GM18861 (cell line): Measurements from ENCODE around the gene RNF213.
"Not testable (repeated sequence)": the region's sequence is repeated elsewhere in the genome, so short reads cannot be mapped to it uniquely, and the experiment has no call there.

Source experiments
- ATAC-seq: cut with Tn5 transposase; IDR thresholded peaks from one replicate; pipeline ENCODE4 v1.9.1; 2021; ENCODE audit not compliant: unreplicated experiment

RNF213 gene

DNA sequence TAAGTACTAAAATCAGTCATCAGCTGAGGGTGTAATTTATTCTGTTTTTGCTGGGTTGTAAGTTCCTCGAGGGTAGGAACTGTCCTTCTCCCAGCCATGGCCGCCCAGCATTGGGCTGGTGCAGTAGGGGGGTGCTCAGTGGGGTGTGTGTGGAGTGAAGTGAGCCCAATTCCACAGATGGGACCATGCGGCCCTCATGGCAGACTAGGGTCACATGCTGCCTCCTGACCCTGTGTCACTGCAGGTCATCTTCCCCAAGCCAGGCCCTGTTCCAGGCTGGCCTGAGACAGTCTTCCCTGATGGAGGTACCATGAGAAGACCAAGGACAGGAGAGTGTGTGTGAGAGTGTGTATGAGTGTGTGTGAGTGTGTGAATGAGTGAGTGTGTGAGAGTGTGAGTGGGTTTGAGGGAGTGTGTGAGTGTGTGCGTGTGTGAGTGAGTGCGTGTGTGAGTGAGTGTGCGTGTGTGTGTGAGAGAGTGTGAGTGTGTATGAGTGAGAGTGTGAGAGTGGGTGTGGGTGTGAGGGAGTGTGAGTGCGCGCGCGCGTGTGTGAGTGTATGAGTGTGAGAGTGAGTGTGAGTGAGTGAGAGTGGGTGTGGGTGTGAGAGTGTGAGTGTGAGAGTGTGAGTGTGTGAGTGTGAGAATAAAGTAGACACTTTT is 36.7 kb upstream of the RNF213 start:
- ATAC-seq: no peak

- ATAC-seq: no peak
These were observed 36.0 kb upstream of the RNF213 start for GRCh38 chr17:80224683-80225082.

DNA sequence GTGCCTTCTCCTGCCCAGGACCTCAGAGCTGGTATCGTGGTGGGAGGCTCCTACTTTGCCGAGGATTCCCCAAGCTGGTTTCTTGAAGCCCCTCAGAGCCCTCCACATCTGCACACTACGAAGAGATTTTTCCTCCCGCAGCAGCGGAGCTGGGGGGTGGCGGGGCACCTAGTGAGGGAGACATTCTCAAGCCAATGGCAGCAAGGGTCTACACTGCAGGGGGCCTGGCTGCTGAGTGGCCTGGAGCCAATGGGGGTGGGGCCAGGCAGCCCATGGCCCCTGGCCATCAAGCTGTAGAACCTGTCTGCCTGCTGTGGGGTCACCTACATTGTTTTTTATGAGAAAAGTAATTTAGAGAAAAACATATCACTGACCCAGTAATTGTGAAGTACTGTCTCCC is 35.4 kb upstream of the RNF213 start:
- no peak for ATAC-seq

- no peak for ATAC-seq
These were observed 33.5 kb upstream of the RNF213 start for GRCh38 chr17:80227156-80227555.

DNA sequence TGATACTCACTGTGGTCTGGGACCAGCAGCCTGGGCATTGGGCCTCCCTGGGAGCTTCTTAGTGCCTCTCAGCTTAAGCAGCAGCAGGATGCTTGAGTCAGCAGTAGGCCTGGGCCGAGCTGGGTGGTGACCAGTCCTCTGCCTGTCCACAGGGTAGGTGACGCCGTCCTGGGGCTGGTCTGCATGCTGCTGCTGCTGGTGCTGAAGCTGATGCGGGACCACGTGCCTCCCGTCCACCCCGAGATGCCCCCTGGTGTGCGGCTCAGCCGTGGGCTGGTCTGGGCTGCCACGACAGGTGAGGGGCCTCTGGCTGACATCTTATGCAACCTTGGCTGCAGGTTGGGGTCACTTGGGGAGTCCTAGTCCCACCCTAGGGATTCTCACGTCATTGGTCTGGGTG is 33.0 kb upstream of the RNF213 start:
- ATAC-seq: no peak

GRCh38 chr17:80228477-80228876 is 32.2 kb upstream of the RNF213 start:
- ATAC-seq: no peak

DNA sequence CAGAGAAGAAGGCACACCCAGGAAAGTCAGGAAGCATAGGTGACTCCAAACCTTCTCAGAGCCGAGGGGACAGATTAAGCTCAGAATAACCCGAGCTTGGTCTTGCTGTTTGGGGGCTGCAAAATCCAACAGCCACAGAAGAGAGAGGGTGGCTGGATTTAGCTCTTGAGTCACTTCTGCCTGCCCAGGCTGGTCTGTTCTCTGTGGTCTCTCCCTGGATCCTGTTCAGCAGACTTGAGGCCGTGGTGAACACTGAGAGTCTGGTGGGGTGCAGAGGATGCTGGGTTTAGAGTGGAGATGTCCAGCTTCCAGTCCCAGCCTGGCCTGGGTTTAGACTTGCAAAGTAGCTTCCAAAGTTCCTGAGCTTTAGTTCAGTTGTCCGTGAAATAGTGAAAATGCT is 31.6 kb upstream of the RNF213 start:
- no peak for ATAC-seq

DNA sequence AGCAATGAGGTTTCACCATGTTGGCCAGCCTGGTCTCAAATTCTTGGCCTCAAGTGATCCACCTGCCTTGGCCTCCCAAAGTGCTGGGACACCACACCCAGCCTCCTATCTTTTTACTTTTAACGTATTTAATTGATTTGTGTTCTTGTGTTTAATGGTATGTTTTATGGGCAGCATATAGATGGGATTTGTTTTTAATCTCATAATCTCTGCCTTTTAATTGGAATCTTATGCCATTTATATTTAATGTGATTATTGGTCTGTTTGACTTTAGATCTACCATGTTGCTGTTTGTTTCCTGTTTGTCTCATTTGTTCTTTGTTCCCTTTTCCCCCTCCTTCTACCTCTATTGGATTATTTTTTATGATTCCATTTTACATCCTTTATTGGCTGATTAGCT is 28.2 kb upstream of the RNF213 start:
- ATAC-seq: no peak

- no peak for ATAC-seq
These were observed 27.4 kb upstream of the RNF213 start for GRCh38 chr17:80233202-80233601.

DNA sequence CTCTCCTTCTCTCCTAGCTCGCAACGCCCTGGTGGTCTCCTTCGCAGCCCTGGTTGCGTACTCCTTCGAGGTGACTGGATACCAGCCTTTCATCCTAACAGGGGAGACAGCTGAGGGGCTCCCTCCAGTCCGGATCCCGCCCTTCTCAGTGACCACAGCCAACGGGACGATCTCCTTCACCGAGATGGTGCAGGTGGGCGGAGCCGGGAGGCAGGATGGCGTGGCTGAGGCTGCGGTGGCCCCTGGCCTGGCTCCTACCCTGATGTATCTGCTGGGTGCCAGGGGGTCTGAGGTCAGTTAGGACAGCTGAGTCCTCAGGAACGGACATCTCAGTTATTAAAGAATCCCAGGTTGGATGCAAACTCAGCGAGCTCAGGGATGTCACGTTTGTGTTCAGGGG is 23.7 kb upstream of the RNF213 start:
- no peak for ATAC-seq

GRCh38 chr17:80237386-80237785 is 23.3 kb upstream of the RNF213 start:
- no peak for ATAC-seq

DNA sequence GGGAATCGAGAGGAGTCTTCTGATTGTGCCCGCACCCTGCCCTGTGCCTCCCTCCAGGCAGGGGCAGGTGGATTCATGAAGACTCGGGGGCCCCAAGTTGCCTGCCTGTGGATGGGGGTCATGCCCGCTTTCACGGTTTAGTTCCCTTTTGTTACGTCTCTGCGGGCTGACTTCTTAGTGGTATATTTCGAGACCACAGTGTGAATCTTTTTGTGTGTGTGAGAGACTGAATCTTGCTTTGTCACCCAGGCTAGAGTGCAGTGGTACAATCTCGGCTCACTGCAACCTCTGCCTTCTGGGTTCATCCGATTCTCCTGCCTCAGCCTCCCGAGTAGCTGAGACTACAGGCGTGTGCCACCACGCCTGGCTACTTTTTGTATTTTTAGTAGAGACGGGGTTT is 18.1 kb upstream of the RNF213 start:
- ATAC-seq: no peak

GRCh38 chr17:80243526-80244433 is 16.9 kb upstream of the RNF213 start:
- ATAC-seq: no peak

- not testable (repeated sequence) for ATAC-seq
These were observed 16.2 kb upstream of the RNF213 start for GRCh38 chr17:80244448-80244847.

- no peak for ATAC-seq
These were observed 15.7 kb upstream of the RNF213 start for GRCh38 chr17:80244871-80245509.

DNA sequence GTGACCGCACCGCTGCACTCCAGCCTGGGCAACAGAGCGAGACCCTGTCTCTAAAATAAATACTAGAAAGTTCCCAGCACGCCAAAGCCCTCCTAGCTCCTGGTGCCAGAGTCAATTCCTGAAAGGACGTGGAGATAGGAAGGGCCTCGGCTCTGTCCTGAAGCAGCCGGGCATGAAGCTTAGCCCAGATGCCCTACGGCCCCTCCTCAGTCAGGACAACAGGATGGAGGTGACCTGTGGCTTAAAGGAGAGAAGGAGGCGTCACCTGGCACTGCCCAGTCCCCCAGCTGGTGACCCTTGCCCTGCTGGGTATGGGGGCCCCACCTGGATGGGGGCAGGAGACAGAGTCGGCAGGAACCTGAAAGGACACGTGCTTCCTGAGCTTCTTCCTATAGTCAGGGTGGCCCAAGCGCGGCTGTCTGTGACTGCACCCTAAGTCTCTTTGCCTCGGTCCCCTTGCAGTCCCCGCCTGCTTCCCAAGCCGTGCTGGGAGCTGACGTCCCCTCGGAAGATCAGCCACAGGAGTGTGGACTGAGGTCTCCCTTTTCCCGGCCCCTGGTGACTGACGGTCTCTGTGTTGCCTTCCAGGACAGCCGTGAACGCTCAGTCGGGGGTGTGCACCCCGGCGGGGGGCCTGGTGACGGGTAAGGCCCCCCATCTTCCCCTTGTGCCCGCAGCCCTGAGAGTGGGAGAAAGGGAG is 14.9 kb upstream of the RNF213 start:
- ATAC-seq: no peak

- ATAC-seq: no peak
These were observed 14.4 kb upstream of the RNF213 start for GRCh38 chr17:80246266-80246681.

DNA sequence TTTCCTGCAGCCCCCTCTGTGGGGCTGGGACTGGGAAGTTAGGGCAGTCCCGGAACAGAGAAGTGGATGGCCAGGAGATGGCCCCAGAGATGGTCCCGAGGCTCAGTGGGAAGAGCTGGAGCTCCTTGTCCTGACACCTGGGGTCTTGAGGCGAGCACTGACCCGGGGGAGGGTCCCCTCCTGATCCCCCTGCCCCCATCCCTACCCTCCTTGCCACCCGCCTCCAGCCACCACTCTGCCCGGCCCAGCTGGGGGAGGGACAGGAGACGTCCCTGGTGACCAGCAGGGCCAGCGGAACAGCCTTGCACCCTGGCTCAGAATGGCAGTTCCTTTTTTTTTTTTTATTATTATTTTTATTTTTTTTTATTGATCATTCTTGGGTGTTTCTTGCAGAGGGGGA is 13.9 kb upstream of the RNF213 start:
- no peak for ATAC-seq

- ATAC-seq: no peak
These were observed 13.1 kb upstream of the RNF213 start for GRCh38 chr17:80247561-80247960.

GRCh38 chr17:80248001-80248893 is 12.4 kb upstream of the RNF213 start:
- ATAC-seq: no peak
